ENCODE data around the gene BRIP1. TPM values are rescaled to one million over a fixed set of nuclear protein-coding genes. Genes with fewer than 3 reads are reported as not detected.

Gene BRIP1
- total and polyA plus RNA-seq, 10 of the 15 experiments (the other 5 are each of a cell fraction or from before 2014, with no cell fraction given) = 4.0 to 24.2 (median 12.8) TPM

DNA sequence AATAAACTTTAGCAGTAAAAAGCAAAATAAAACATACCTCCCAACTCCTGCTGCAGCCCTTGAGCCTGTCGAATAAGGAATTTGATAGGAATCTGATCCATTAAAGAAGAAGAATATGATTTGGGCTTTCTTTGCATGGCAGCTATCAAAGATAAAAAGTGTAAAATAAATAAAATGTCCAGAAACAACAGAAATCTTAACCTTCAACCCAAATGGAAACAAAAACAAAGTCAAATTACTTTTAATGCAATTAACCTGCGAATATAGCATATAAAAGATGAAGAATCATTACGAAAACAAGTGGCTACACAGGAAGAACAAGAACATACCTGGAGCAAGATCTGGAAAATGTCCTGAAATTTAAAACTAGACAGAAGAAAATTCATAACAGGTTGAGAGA lies 21.5 kb upstream of the BRIP1 start:
- FAIRE-seq = no peak
- RAD21 ChIA-PET (ENCODE audit: unreplicated experiment) = interaction anchor here (0.7 kb wide), 1 partner anchor 201 kb away, joined by 3 read pairs; no protein-coding TSS in a partner anchor

More for the DNA sequence above, 21.5 kb upstream of the BRIP1 start:
- H3K27me3 ChIP-seq (replicated peaks in 1 of 2; ENCODE audit: control insufficient read depth in 2 of 2, insufficient read depth in 2 of 2, low read length in 1 of 2) = no peaks in the 10 kb centered on the region
- intact Hi-C loops (cut with micrococcal nuclease; ENCODE audit: unreplicated experiment) (no loop called here), in situ Hi-C loops (cut with MboI) (no loop called here)
- no peak for DNase-seq (ENCODE audit: low read depth, low spot score)
- no TSS peak for BruUV-seq (replicated peaks)
- ATAC-seq = no peak
- no peaks in the 10 kb centered on the region for H3K9me3 ChIP-seq (replicated peaks; ENCODE audit: control insufficient read depth, insufficient read depth, low read length)
- peaks cover 0 to 3% of the 10 kb centered on the region in 2 experiments for H3K36me3 ChIP-seq (ENCODE audit: control insufficient read depth in 2 of 2, insufficient read depth in 2 of 2, low read length in 1 of 2)
- H3K27ac ChIP-seq (ENCODE audit: control insufficient read depth, insufficient read depth) = no peak overlapping the region
- H3K4me3 ChIP-seq = no peak overlapping the region
- POLR2A ChIA-PET = interaction anchor here (0.6 kb wide), 1 partner anchor 1545 kb away, joined by 6 read pairs; no protein-coding TSS in a partner anchor
- H3K9ac ChIP-seq (ENCODE audit: control insufficient read depth, insufficient read depth, low read length) = no peak overlapping the region
- SMC1A ChIA-PET (ENCODE audit: uncharacterized antibody, unreplicated experiment) = interaction anchor here (0.7 kb wide), 1 partner anchor 185 kb away, joined by 3 read pairs; no protein-coding TSS in a partner anchor
- 93% methylated on average over 3 of the region's 3 CpGs for WGBS (ENCODE audit: insufficient coverage, insufficient replicate concordance, low lambda C conversion rate, missing lambda C conversion rate)
- no peaks in the 10 kb centered on the region for H4K20me1 ChIP-seq (ENCODE audit: control insufficient read depth, insufficient read depth)
- H3K79me2 ChIP-seq (ENCODE audit: control insufficient read depth, insufficient read depth, low read length) = no peaks in the 10 kb centered on the region
- H3K4me2 ChIP-seq (ENCODE audit: control insufficient read depth, insufficient read depth) = no peak overlapping the region
- TF ChIP-seq NFXL1 (IDR thresholded peaks at IDR 0.05; ENCODE audit: borderline replicate concordance) (0 out of 2 replicates have a peak, but pooled peaks have one; percentile 15), PML (IDR thresholded peaks at IDR 0.05; ENCODE audit: low read length) (no peak), MXI1 (IDR thresholded peaks at IDR 0.05; ENCODE audit: low read depth, low read length) (no peak), ETV6 (conservative IDR thresholded peaks at IDR 0.05 in 1 of 2, IDR thresholded peaks at IDR 0.05 in 1 of 2; ENCODE audit: borderline replicate concordance in 1 of 2, low read depth in 1 of 2) (peak in 1 of 2 experiments; percentile 94; a peak in 2 of 4 replicates)
- TF ChIP-seq, protein P1, sequence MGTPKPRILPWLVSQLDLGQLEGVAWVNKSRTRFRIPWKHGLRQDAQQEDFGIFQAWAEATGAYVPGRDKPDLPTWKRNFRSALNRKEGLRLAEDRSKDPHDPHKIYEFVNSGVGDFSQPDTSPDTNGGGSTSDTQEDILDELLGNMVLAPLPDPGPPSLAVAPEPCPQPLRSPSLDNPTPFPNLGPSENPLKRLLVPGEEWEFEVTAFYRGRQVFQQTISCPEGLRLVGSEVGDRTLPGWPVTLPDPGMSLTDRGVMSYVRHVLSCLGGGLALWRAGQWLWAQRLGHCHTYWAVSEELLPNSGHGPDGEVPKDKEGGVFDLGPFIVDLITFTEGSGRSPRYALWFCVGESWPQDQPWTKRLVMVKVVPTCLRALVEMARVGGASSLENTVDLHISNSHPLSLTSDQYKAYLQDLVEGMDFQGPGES (IDR thresholded peaks at IDR 0.05) = no peak
- TF ChIP-seq, protein P2, sequence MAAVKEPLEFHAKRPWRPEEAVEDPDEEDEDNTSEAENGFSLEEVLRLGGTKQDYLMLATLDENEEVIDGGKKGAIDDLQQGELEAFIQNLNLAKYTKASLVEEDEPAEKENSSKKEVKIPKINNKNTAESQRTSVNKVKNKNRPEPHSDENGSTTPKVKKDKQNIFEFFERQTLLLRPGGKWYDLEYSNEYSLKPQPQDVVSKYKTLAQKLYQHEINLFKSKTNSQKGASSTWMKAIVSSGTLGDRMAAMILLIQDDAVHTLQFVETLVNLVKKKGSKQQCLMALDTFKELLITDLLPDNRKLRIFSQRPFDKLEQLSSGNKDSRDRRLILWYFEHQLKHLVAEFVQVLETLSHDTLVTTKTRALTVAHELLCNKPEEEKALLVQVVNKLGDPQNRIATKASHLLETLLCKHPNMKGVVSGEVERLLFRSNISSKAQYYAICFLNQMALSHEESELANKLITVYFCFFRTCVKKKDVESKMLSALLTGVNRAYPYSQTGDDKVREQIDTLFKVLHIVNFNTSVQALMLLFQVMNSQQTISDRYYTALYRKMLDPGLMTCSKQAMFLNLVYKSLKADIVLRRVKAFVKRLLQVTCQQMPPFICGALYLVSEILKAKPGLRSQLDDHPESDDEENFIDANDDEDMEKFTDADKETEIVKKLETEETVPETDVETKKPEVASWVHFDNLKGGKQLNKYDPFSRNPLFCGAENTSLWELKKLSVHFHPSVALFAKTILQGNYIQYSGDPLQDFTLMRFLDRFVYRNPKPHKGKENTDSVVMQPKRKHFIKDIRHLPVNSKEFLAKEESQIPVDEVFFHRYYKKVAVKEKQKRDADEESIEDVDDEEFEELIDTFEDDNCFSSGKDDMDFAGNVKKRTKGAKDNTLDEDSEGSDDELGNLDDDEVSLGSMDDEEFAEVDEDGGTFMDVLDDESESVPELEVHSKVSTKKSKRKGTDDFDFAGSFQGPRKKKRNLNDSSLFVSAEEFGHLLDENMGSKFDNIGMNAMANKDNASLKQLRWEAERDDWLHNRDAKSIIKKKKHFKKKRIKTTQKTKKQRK (IDR thresholded peaks at IDR 0.05; ENCODE audit: low read depth, low read length) = no peak
- CTCF ChIA-PET = interaction anchor here (1.7 kb wide), 1 partner anchor 225 kb away, joined by 6 read pairs; no protein-coding TSS in a partner anchor
- no peak overlapping the region for H2AFZ ChIP-seq (ENCODE audit: control insufficient read depth, low read depth, low read length)
- no peaks in the 10 kb centered on the region for H3K4me1 ChIP-seq (ENCODE audit: control insufficient read depth, insufficient read depth, low read length)
